ENCODE measurements around the gene DAPK2.
A peak's percentile ranks its signal among the peaks of the same experiment; 100 is the strongest.

Gene DAPK2

GRCh38 chr15:63940966-63941620 lies 105.2 kb downstream of the DAPK2 start:
- peak in 6 of 42 donors; percentile 7 to 37 (median 10) for DNase-seq
- intact Hi-C loops (cut with DNase I): loop anchor here (10.0 kb wide), 1 partner anchor 104 kb away; the partner anchor contains the start of gene DAPK2

DNA sequence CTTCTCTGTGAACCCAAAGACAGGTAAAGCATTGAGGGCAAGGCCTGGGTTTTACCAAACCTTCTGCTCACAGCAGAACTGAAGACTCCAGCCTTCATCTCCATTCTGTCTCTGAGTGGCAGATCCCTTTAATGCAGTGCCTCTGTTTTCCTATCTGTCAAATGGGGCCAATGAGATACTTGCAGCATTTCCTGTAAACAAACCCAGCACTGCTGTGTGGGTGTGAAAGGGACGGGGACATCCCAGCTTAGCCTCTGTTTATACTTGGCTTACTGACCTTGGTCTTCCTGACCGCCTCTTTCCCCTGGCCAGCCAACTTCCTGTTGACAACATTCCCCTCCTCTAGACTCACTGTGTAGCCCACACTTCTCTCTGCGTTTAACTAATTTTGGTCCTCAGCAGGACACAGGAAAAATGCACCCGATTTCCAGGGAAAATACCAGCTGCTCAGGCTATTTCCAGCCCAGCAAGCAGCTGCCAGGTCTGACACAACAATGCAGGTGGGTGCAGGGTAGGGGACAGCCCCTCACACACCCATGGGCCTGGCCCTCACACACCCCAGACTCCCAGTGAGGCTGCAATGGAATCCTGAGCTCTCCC lies 106.7 kb downstream of the DAPK2 start:
- DNase-seq: peak in 5 of 42 donors; percentile 13 to 39 (median 22)
- intact Hi-C loops (cut with DNase I): loop anchor here (10.0 kb wide), 1 partner anchor 105 kb away; the partner anchor contains the start of gene DAPK2

DNA sequence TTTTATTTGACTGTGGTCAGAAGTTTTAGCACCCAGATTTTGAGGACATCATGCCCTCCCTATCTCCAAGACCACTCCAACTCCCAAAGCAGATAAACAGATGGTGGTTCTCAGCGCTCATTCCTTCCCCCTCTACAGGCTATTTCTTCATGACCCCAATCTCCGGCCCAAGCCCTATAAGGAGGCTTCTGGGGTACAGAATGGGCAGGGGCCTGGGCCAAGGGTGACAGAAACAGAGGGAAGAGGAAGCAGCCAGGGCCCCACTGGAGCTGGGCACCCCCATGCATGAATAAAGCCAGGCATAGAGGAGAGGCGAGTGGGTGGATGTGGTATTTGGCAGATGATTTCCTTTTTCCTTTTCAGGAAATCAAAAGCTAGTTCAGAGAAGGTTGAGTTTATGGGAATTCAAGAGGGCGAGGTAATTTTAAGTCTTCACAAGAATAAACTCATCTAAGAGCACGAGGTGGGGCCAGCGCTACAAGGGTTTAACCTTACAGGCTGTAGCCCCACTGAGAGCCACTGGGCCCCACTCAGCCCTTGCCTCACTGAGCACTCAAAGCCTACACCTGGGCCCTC lies 107.7 kb downstream of the DAPK2 start:
- intact Hi-C loops (cut with DNase I): no loop called here
- peak in 6 of 42 donors; percentile 9 to 35 (median 22) for DNase-seq

DNA sequence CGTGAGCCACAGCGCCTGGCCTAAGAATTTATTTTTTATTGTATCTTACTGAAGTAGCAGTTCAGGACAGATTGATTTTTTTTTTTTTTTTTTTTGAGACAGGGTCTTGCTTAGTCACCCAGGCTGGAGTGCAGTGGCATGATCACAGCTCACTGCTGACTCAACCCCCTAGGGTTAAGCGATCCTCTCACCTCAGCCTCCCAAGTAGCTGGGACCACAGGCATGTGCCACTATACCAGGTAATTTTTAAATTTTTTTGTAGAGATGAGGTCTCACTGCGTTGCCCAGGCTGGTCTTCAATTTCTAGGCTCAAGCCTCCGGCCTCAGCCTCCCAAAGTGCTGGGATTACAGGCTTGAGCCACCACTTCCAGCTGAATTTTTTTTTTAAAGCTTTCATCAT lies 112.8 kb downstream of the DAPK2 start:
- peak in 4 of 42 donors; percentile 1 to 22 (median 2) for DNase-seq

DNA sequence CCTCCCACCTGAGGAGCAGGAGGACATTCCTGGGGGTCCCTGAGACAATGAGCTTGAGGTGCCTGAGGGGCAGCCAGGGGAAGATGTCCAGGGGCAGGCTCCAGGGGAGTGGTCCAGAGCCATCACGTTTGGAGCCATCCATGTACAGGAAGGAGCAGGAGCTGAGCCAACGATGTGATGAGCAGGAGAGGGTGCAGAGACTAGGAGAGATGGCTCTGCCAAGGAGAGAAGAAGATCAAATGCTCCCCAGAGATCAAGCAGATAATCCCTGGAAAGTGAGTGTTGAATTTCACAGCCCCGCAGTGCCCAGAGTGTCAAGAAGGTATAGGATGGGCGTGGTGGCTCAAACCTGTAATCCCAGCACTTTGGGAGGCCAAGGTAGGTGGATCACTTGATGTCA lies 114.7 kb downstream of the DAPK2 start:
- intact Hi-C loops (cut with DNase I): no loop called here
- DNase-seq: peak in 1 of 42 donors; percentile 23

More for the DNA sequence above, 112.8 kb downstream of the DAPK2 start:
- intact Hi-C loops (cut with DNase I): no loop called here

GRCh38 chr15:63930034-63930433 lies 116.3 kb downstream of the DAPK2 start:
- DNase-seq: no peak
- intact Hi-C loops (cut with DNase I): no loop called here

DNA sequence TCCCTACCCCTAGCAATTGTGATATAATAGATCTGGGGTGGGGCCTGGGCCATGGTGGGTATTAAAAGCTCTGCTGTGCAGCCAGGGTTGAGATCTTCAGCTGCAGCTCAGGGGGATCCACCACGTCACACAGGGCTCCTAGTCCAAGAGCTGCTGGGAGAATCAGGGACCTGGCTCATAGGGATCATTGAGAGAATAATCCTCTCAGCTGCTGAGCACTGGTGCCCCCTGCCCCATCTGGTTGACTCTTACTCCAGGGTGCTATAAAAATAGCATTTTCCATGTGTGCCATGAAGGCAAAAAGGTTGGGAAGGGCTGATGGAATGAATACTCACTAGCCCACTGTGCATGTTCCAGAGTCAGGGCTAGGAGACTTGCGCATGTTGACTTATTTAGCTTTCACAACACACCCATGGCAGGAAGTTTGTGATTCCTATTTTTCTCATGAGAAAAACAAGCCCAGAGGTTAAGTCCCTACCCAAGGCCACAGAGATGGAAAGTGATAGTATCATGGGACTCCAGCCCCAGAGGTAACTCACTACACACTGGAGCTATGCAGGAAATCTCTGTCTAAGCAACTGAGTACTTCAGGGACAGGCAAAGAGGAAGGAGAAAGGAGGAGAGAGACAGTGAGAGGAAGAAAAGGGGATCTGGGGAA lies 118.0 kb downstream of the DAPK2 start:
- intact Hi-C loops (cut with DNase I): no loop called here
- DNase-seq: no peak

- no peak for DNase-seq
- intact Hi-C loops (cut with DNase I): no loop called here
These were observed 122.0 kb downstream of the DAPK2 start for GRCh38 chr15:63923993-63924950.

DNA sequence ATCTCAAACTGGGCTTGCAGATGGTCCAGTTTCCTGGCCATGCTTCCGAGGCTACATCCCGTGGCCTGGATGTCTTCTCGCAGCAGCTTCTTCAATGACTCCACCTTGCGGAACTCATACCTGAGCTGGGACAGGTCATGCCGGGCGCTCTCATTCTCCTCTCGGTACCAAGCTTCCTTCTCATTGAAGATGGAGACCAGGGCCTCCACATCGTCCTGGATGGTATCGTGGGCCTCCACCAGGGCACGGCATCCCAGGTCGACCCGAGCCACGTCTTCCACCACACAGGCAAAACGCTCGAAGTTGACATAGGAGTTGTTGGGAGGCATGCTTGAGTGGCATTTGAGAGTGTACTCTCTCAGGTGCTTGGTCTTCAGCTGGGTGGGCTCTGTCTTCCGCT lies 123.4 kb downstream of the DAPK2 start:
- intact Hi-C loops (cut with DNase I): no loop called here
- no peak for DNase-seq

GRCh38 chr15:63922261-63922904 lies 123.9 kb downstream of the DAPK2 start:
- DNase-seq: no peak
- intact Hi-C loops (cut with DNase I): no loop called here

DNA sequence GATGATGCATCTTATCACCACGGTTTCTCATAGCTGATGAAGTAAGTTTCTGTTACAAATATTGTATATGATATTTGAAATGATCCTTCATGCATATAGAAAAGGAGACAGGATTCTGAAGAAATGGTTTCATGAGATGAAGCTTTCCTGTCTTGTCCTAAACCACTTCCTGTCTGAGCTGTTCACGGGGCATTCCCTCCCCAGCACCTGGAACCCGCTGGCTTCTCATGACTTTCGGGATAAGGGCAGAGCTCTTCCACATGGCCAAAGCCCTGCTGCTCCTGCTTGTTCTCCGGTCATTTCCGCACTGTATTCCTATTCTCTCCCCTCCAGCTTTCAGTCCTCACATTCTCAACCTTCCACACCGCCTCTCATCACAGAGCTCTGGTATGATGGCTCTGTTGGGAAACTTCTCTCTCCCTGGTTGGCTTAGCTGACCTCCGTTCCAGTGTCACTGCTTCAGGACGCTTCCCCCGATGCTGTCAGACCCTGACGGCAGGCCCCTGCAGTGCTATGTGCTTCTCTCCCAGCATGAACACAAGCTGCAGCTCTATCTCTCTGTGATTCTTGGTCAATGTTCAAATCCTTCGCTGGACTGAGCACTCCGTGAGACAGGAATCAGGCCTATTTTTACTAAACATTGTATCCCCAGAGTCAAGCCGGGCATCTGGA lies 125.6 kb downstream of the DAPK2 start:
- DNase-seq: no peak

DNA sequence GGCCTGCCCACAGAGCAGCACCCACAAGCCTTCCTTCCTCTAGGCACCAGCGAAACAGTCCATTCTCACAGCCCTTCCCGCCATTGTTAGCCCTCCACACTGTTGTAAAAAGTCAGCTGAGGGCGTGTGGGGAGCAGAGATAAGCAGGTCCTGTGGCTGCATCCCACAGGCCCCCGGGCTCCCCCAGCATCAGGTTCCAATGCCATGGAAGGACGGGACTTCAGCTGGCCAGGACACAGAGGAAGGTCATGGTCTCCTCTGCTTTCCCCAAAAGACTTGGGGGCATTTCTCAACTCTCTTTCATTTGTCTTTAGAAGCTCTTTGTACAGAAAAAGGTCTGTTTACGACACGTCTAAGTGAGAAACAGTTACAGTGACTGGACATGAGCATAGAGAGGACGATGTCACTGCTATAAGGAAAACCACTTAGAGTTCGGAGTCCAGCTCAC lies 127.4 kb downstream of the DAPK2 start:
- intact Hi-C loops (cut with DNase I): no loop called here

More for the DNA sequence above, 125.6 kb downstream of the DAPK2 start:
- intact Hi-C loops (cut with DNase I): no loop called here

GRCh38 chr15:63918317-63918672 lies 128.0 kb downstream of the DAPK2 start:
- intact Hi-C loops (cut with DNase I): no loop called here
- DNase-seq: no peak

More for the DNA sequence above, 127.4 kb downstream of the DAPK2 start:
- no peak for DNase-seq

GRCh38 chr15:63917588-63918316 lies 128.5 kb downstream of the DAPK2 start:
- DNase-seq: no peak
- intact Hi-C loops (cut with DNase I): no loop called here

DNA sequence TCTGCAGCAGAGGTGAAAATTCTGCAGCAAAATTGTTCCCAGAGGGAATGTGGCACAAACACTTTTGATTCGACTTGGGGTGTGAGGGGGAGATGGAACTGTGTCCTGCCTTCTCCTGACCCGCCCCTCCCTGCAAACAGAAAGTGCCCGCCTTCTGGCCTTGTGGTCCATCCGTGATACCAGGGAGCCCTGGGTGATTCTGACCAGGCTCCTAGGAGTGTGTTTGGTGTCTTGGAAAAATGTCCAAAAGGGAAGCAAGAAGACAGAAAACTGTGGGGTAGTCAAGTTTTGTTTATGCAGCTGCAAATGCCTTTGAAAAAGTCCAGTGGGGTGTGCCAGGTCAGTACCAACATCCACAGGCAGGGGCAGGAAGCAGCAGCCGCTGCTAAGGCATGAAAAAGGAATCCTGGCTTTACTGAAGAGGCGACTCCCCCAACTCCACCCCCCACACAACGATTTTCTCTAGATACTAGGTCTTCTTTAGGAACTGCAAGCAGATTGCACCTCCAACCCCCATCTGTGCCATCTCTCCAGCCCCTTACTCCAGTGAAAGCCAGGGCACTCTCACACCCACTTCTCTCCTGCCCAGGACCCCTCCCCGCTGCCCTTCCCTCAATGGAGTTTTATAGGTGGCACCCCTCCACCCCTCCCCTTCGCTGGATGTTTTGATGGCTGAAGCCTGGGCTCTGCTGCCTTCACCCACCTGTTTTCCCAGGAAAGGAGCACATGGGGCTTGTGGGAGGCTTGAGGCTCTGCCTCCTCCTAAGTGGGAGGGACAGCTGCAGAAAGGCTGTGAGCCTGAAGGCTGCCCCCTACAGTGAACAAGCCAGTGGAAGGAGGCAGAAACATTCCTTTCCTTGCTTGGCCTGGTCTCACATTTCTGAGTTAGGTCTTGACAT lies 130.2 kb downstream of the DAPK2 start:
- peak in 10 of 42 donors; percentile 10 to 52 (median 28) for DNase-seq
- intact Hi-C loops (cut with DNase I): no loop called here
